Right kidney (tissue), 1 donor: ENCODE data around the gene RAB3C.

Source experiments
- DNase-seq: peaks from one replicate; pipeline ENCODE4 v3.0.0-alpha.2; 2016

RAB3C gene

GRCh38 chr5:58834242-58835225 is 251.7 kb downstream of the RAB3C start:
- no peak for DNase-seq

- DNase-seq: no peak
Measured at GRCh38 chr5:58836351-58836750, 253.5 kb downstream of the RAB3C start.

- DNase-seq: no peak
Measured at GRCh38 chr5:58838729-58839128, 255.9 kb downstream of the RAB3C start.

GRCh38 chr5:58842852-58843251 is 260.0 kb downstream of the RAB3C start:
- DNase-seq: no peak

- no peak for DNase-seq
Measured at GRCh38 chr5:58844395-58844794, 261.5 kb downstream of the RAB3C start.

GRCh38 chr5:58847041-58847440 is 264.2 kb downstream of the RAB3C start:
- DNase-seq: no peak

- DNase-seq: no peak
Measured at GRCh38 chr5:58849223-58849622, 266.3 kb downstream of the RAB3C start.

- peak; percentile 16 for DNase-seq
Measured at GRCh38 chr5:58849921-58850667, 267.2 kb downstream of the RAB3C start.

GRCh38 chr5:58851153-58851552 is 268.3 kb downstream of the RAB3C start:
- DNase-seq: no peak

GRCh38 chr5:58851571-58851970 is 268.7 kb downstream of the RAB3C start:
- DNase-seq: no peak

GRCh38 chr5:58852566-58852965 is 269.7 kb downstream of the RAB3C start:
- no peak for DNase-seq

- DNase-seq: no peak
Measured at GRCh38 chr5:58854441-58854840, 271.6 kb downstream of the RAB3C start.

- no peak for DNase-seq
Measured at GRCh38 chr5:58855851-58856739, 273.2 kb downstream of the RAB3C start.

GRCh38 chr5:58857609-58858008 is 274.7 kb downstream of the RAB3C start:
- DNase-seq: no peak

GRCh38 chr5:58860680-58861079 is 277.8 kb downstream of the RAB3C start:
- DNase-seq: no peak

GRCh38 chr5:58868931-58869330 is 286.1 kb downstream of the RAB3C start:
- no peak for DNase-seq

- no peak for DNase-seq
Measured at GRCh38 chr5:58871648-58872242, 288.9 kb downstream of the RAB3C start.

GRCh38 chr5:58872670-58873273 is 289.9 kb downstream of the RAB3C start:
- no peak for DNase-seq

- no peak for DNase-seq
Measured at GRCh38 chr5:58875599-58875998, 292.7 kb downstream of the RAB3C start.

- DNase-seq: no peak
Measured at GRCh38 chr5:58885260-58885659, 302.4 kb downstream of the RAB3C start.
